ENCODE data around the gene WDR13.

WDR13 gene

DNA sequence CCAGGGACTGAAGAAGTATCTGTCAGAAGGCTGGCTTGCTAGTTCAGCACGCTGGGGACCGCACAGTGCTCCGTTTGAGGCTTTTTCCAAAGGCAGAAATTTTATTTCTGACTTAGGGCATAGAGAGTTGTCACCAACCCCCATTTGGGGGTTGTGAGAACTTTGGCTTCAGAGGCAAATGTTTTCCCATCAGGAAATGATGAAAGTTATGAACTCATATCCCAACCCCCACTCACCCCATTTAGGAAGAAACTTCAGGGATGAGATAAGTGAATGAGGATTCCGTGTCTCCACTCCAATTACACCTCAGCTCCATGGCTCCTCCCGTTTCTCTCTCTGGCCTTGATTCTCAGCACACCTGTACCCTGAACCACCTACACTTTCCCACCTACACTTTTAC lies 4.3 kb upstream of the WDR13 start:
- DNase-seq (ENCODE audit: low read depth in 1 of 2, low spot score in 1 of 2): no peak

GRCh38 chrX:48595929-48596328 lies 1.4 kb upstream of the WDR13 start:
- DNase-seq (ENCODE audit: low read depth in 1 of 2, low spot score in 1 of 2): no peak

- no peak for DNase-seq (ENCODE audit: low read depth in 1 of 2, low spot score in 1 of 2)
Observed at GRCh38 chrX:48598614-48599013, 1.3 kb downstream of the WDR13 start.

DNA sequence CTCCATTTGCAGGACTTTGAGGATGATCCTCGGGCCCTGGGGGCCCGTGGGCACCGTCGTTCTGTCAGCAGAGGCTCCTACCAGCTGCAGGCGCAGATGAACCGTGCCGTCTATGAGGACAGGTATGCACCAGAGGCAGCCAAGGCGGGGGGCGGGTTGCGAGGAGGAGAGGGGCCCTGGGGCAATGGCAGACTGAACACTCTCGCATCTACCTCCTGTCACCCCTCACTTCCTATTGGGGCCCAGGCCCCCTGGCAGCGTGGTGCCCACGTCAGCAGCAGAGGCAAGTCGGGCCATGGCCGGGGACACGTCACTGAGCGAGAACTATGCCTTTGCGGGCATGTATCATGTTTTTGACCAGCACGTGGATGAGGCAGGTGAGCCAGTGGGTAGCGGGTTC lies 2.0 kb downstream of the WDR13 start:
- DNase-seq (ENCODE audit: low read depth in 1 of 2, low spot score in 1 of 2): no peak

- DNase-seq (ENCODE audit: low read depth in 1 of 2, low spot score in 1 of 2): no peak
Observed at GRCh38 chrX:48600226-48600625, 2.9 kb downstream of the WDR13 start.

- DNase-seq (ENCODE audit: low read depth in 1 of 2, low spot score in 1 of 2): no peak
Observed at GRCh38 chrX:48601741-48602394, 4.6 kb downstream of the WDR13 start.

GRCh38 chrX:48604701-48605100 lies 7.4 kb downstream of the WDR13 start:
- DNase-seq (ENCODE audit: low read depth in 1 of 2, low spot score in 1 of 2): no peak

DNA sequence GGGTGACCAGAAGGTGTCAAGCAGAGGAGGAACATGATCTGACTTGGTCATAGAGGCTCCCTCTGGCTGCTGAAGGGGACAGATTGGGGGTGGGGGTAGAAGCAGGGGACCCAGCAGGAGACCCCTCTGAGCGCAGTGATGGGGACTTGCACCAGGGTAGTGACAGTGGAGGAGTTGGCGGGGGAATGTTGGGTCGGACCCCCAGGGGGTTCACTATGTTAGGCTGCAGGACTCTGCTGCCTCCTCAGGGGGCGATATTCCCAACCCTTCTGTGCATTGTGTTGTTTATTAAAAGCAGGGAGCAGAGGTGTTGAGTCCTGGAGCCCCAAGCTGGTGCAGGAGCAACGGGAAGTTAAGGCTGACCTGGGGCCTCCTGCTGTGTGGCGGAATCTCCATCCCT lies 8.8 kb downstream of the WDR13 start:
- DNase-seq (ENCODE audit: low read depth in 1 of 2, low spot score in 1 of 2): no peak

DNA sequence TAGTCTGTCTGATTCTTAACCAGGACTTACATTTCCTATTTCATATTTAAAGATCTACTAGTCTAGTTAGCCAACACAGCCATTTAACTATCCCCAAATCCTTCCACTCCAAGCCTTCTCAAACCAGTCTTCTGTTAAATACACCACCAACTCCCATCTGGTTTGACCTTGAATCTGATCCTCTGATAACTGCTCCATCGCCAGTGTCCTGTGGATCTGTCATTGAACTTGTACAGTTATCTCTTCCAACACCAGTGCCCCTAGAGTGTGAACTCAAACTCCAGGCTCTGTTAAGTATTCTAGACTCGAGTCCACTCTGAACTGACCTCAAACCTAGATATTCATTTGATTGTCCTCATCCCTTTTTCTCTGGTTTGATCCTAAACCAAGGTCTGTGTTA lies 14.4 kb downstream of the WDR13 start:
- DNase-seq (ENCODE audit: low read depth in 1 of 2, low spot score in 1 of 2): no peak

- no peak for DNase-seq (ENCODE audit: low read depth in 1 of 2, low spot score in 1 of 2)
Observed at GRCh38 chrX:48613502-48614160, 16.3 kb downstream of the WDR13 start.

- no peak for DNase-seq (ENCODE audit: low read depth in 1 of 2, low spot score in 1 of 2)
Observed at GRCh38 chrX:48616576-48616975, 19.3 kb downstream of the WDR13 start.

- DNase-seq (ENCODE audit: low read depth in 1 of 2, low spot score in 1 of 2): no peak
Observed at GRCh38 chrX:48617542-48618340, 20.4 kb downstream of the WDR13 start.

DNA sequence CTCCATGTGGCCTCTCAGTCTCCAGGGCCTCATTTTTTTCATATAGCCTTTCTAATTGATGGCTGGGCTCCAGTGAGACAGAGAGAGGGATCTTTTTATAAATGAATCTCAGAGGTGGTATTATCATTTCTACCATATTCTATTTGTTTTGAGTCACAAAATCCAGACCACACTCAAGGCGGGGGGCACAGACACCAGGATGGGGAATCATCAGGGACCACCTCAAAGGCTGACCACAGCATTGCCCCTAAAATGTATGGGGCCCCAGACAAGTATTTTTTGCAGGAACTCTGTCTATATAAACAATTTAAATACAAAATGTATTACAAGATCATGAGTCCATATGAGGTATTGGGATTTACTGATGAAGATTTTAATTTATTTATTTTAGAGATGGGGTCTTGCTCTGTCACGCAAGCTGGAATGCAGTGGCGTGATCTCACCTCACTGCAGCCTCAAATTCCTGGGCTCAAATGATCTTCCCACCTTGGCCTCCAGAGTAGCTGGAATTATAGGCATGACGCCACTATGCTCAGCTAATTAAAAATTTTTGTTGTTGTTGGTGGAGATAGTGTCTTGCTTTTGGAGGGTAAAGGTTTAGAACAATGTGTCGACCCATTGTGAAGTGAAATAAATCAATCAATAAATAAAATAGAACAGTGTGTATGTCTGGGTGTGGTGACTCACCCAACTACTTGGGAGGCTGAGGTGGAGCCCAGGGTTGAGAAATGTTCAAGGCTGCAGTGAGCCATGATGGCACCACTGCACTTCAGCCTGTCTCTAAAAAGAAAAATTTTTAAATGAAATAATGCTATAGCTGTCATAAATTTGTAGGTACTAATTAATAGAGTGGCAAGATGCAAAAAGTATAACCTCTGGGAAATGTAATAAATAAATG lies 29.4 kb downstream of the WDR13 start:
- no peak for DNase-seq (ENCODE audit: low read depth in 1 of 2, low spot score in 1 of 2)

DNA sequence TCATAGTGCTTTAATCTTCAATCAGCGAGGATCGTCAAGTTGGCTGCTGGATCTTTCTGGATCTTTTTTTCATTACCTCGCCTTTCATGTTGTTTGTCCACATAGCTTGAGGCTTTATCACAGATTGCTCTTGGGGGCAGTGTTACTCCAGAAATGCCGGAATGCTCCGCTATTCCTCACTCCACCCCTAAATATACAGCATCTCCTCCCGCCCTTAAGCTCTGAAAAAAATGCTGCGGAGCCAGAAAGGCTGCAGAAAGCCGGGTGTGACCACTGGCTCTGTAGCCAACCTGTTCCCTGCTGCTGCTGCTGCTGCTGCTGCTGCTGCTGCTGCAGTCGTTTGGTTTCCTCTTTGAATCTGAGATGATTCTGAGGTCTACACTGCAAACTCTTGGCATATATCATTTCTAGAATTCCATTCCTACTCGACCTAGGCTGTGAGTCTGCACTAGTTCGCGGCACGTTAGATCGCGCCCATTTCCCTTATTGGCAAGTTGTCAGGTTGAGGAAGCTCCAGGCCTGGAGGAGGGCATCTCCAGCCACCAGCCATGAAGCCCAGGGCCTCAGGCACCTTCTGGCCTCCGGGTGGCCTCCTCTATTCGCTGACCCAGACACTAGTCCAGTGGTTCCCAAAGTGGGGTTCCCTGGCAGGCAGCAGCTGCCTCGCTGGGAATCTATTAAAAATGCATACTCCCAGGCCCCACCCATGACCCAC lies 34.2 kb downstream of the WDR13 start:
- peak; percentile 0 to 34 for DNase-seq (ENCODE audit: low read depth in 1 of 2, low spot score in 1 of 2)

DNA sequence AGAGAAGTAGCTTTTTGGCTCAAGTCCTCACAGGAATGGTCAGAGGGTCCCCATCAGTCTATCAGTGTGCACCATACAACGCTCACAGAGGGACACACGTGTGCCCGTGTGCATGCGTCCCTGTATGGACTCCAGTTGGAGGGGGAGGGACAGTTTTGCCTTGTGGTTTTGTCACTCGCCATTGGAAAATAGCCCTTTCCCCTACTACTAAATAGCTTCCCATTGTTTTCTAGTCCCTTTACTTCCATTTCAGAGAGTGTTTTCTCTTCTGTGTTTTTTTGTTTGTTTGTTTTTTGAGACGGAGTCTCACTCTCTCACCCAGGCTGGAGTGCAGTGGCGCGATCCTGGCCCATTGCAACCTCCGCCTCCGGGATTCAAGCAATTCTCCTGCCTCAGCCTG lies 34.9 kb downstream of the WDR13 start:
- DNase-seq (ENCODE audit: low read depth in 1 of 2, low spot score in 1 of 2): no peak

GRCh38 chrX:48636301-48636700 lies 39.0 kb downstream of the WDR13 start:
- DNase-seq (ENCODE audit: low read depth in 1 of 2, low spot score in 1 of 2): no peak

GRCh38 chrX:48636776-48637175 lies 39.5 kb downstream of the WDR13 start:
- DNase-seq (ENCODE audit: low read depth in 1 of 2, low spot score in 1 of 2): no peak

- DNase-seq (ENCODE audit: low read depth in 1 of 2, low spot score in 1 of 2): no peak
Observed at GRCh38 chrX:48645669-48646068, 48.4 kb downstream of the WDR13 start.

GRCh38 chrX:48648336-48648751 lies 51.1 kb downstream of the WDR13 start:
- DNase-seq (ENCODE audit: low read depth in 1 of 2, low spot score in 1 of 2): no peak

GRCh38 chrX:48649102-48649501 lies 51.8 kb downstream of the WDR13 start:
- no peak for DNase-seq (ENCODE audit: low read depth in 1 of 2, low spot score in 1 of 2)

All from stimulated activated CD4-positive, alpha-beta T cell treated with anti-CD3 and anti-CD28 coated beads, Interleukin-15, amount 100 ng/mL, for 1 hour (primary cell).